CD4-positive, CD25-positive, alpha-beta regulatory T cell (primary cell): Measurements from ENCODE around the gene FAM156A. TPM values are rescaled to one million over a fixed set of nuclear protein-coding genes. Genes with fewer than 3 reads are reported as not detected.
"Not testable (repeated sequence)": the region's sequence is repeated elsewhere in the genome, so short reads cannot be mapped to it uniquely, and the experiment has no call there.

Source experiments
- ATAC-seq, 2 donors: fragments of 150-1000 bp; cut with Tn5 transposase; one replicate each; pipeline ENCODE4 v1.10.0; 2021; ENCODE audit warnings: low read depth in 2 of 2, moderate number of reproducible peaks in 2 of 2, moderate library complexity in 1 of 2
- DNase-seq, 3 donors: peaks; one replicate each; pipeline versions ENCODE4 v3.0.0 to v3.0.0-alpha.2; 2012 to 2022; ENCODE audit warnings: mixed read lengths in 1 of 3
- H3K27ac ChIP-seq: one replicate; pipeline ENCODE4 v1.7.0; 2013; ENCODE audit warnings: mild to moderate bottlenecking, low read length; ENCODE audit not compliant: insufficient read depth, poor library complexity, severe bottlenecking
- H3K27me3 ChIP-seq: one replicate; pipeline ENCODE4 v1.7.0; 2013; ENCODE audit warnings: low read length; ENCODE audit not compliant: control insufficient read depth, insufficient read depth
- H3K36me3 ChIP-seq: one replicate; pipeline ENCODE4 v1.7.0; 2013; ENCODE audit warnings: mild to moderate bottlenecking, low read length, moderate library complexity; ENCODE audit not compliant: control insufficient read depth, insufficient read depth
- H3K4me1 ChIP-seq: 2 replicates; pipeline ENCODE4 v1.7.0; 2013; ENCODE audit warnings: mild to moderate bottlenecking, low read length; ENCODE audit not compliant: insufficient read depth, control insufficient read depth, poor library complexity, severe bottlenecking
- H3K4me3 ChIP-seq: one replicate; pipeline ENCODE4 v1.7.0; 2013; ENCODE audit warnings: low read depth, mild to moderate bottlenecking, low read length, moderate library complexity
- H3K9me3 ChIP-seq, 2 experiments: 1 replicate in 1 of 2; 2 replicates in 1 of 2; pipeline ENCODE4 v1.7.0; 2013; ENCODE audit warnings: low read length in 2 of 2, mild to moderate bottlenecking in 1 of 2, moderate library complexity in 1 of 2; ENCODE audit not compliant: control insufficient read depth in 2 of 2
- H3K27ac Mint-ChIP-seq, 3 donors: one replicate each; pipeline ENCODE4 v1.8.0; 2020 to 2022; ENCODE audit warnings: mild to moderate bottlenecking in 3 of 3, mixed read lengths in 3 of 3, moderate library complexity in 2 of 3
- H3K27me3 Mint-ChIP-seq: one replicate; pipeline ENCODE4 v1.8.0; 2022; ENCODE audit warnings: mild to moderate bottlenecking, mixed read lengths
- H3K36me3 Mint-ChIP-seq: one replicate; pipeline ENCODE4 v1.8.0; 2020; ENCODE audit warnings: mixed read lengths
- H3K4me1 Mint-ChIP-seq, 4 donors: one replicate each; pipeline ENCODE4 v1.8.0; 2020 to 2022; ENCODE audit warnings: mixed read lengths in 4 of 4, mild to moderate bottlenecking in 1 of 4
- H3K4me3 Mint-ChIP-seq, 4 donors: one replicate each; pipeline ENCODE4 v1.8.0; 2020 to 2022; ENCODE audit warnings: mild to moderate bottlenecking in 4 of 4, mixed read lengths in 4 of 4, moderate library complexity in 3 of 4
- H3K9me3 Mint-ChIP-seq, 7 donors: one replicate each; pipeline ENCODE4 v1.8.0; 2020 to 2022; ENCODE audit warnings: mixed read lengths in 7 of 7, mild to moderate bottlenecking in 3 of 7, moderate library complexity in 2 of 7
- polyA plus RNA-seq, 4 donors: library from polyadenylated mRNA; unstranded; fragments of 300-500 nt; fragmentation: Illumina TruSeq; gene quantifications; one replicate each; pipeline ENCODE4 v1.2.3, GENCODE V29; 2021
- total RNA-seq: library from RNA; stranded (reverse); gene quantifications from one replicate; pipeline ENCODE4 v1.2.3, GENCODE V29; 2022

FAM156A gene, protein sequence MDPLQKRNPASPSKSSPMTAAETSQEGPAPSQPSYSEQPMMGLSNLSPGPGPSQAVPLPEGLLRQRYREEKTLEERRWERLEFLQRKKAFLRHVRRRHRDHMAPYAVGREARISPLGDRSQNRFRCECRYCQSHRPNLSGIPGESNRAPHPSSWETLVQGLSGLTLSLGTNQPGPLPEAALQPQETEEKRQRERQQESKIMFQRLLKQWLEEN
- total RNA-seq (20.0 TPM), polyA plus RNA-seq (1 to 10 TPM; 3.3 to 7.0 (median 3.6) TPM)

DNA sequence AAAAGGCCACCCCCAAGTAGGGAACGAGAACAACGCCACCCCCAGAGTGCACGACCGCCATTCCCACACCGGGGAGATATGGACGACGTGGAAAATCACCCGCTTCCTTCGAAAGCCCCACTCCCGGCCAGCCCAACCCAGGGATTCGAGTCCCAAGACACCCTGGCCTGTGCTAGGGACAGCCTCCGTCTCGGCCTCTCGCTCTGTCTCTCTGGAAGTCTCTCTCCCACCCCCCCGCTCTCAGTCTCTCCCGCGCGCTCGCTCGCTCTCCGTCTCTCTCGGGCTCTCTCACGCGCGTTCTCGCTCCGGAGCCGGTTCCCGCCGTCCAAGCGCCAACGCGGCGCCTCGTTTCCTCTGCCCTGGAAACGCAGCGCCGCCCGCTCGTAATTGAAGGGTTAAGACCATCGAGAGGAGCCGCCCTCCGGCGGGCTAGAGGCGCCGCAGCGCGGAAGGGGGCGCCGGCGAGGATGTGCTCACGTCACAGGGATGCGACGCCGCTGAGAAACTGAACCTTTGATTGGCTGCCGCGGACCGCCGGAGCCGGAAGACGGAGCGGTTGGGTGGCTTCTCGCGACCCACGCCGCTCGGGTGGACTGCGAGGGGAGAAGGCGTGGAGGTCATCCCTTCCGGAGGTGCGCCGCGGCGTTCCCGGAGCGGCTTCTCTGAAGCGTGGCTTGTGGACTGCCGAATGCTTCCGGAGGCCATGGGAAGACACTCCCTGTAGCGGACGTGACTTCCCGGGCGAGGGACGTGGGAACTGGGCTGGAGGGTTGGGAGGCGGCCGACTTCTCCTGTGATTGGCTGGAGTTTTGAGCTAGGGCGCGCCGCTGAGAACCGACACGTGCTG, at the start of gene FAM156A:
TSS of gene FAM156A (minus strand) at position 406 of the 847 bp plus-strand sequence. CDS start 9,930 bp downstream, outside the sequence.
- not testable (repeated sequence) for H3K36me3 ChIP-seq, H3K4me1 Mint-ChIP-seq, H3K27me3 ChIP-seq, DNase-seq, H3K9me3 Mint-ChIP-seq, H3K36me3 Mint-ChIP-seq, H3K4me1 ChIP-seq, H3K27ac ChIP-seq, H3K27ac Mint-ChIP-seq, H3K27me3 Mint-ChIP-seq, H3K4me3 ChIP-seq, H3K9me3 ChIP-seq, H3K4me3 Mint-ChIP-seq
- peak; percentile 88 for ATAC-seq

DNA sequence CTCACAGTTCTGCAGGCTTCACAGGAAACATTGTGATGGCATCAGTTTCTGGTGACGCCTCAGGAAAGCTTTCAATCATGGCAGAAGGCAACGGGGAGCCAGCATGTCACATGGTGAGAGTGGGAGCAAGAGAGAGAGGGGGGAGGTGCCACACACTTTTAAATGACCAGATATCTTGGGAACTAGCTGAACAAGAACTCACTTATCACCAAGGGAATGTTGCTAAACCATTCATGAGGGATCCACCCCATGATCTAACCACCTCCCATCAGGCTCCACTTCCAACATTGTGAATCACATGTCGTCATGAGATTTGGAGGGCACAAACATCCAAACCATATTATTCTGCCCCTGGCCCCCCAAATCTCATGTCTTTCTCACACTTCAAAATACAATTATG, 47.0 kb upstream of the FAM156A start:
- DNase-seq (no peak), ATAC-seq (no peak)
- Mint-ChIP-seq H3K9me3 (peaks cover 0 to 3% (median 0%) of the 10 kb centered on the region in 7 donors), H3K4me1 (peaks cover 0 to 5% (median 0%) of the 10 kb centered on the region in 4 donors), H3K4me3 (no peak overlapping the region), H3K36me3 (no peaks in the 10 kb centered on the region), H3K27ac (no peak overlapping the region), H3K27me3 (peaks cover 14% of the 10 kb centered on the region)
- no peaks in the 10 kb centered on the region for H3K4me1 ChIP-seq
- no peaks in the 10 kb centered on the region for H3K27me3 ChIP-seq
- no peaks in the 10 kb centered on the region for H3K36me3 ChIP-seq
- H3K4me3 ChIP-seq = no peak overlapping the region
- H3K27ac ChIP-seq = no peak overlapping the region
- H3K9me3 ChIP-seq = no peaks in the 10 kb centered on the region

DNA sequence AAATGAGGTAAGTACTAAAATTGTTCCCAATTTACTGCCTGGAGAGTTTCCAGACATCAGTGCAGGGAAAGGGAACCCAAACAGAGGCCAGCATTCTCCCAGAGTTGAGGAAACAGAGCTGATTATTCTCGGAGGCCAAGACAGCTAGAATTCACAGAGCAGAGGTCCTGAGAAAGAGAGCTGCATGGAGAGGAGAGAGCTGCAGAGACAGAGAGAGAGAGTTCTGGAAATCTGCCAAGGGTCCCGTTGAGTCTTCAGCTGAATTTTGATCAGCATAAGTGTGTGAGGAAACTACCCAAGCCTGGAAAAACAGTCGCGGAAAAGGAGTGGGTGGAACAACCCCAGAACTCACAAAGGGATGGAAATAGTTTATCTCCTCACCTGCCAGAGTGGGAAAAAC, 46.5 kb upstream of the FAM156A start:
- no peak for DNase-seq
- no peaks in the 10 kb centered on the region for H3K36me3 ChIP-seq
- H3K4me1 ChIP-seq = no peaks in the 10 kb centered on the region
- H3K27me3 Mint-ChIP-seq = peaks cover 14% of the 10 kb centered on the region
- peaks cover 0 to 5% (median 0%) of the 10 kb centered on the region in 4 donors for H3K4me1 Mint-ChIP-seq
- H3K4me3 ChIP-seq = no peak overlapping the region
- no peaks in the 10 kb centered on the region for H3K36me3 Mint-ChIP-seq
- H3K9me3 ChIP-seq = no peaks in the 10 kb centered on the region
- no peak overlapping the region for H3K27ac Mint-ChIP-seq
- ATAC-seq = no peak
- no peak overlapping the region for H3K4me3 Mint-ChIP-seq
- H3K27ac ChIP-seq = no peak overlapping the region
- H3K9me3 Mint-ChIP-seq = peaks cover 0 to 3% (median 0%) of the 10 kb centered on the region in 7 donors
- no peaks in the 10 kb centered on the region for H3K27me3 ChIP-seq

DNA sequence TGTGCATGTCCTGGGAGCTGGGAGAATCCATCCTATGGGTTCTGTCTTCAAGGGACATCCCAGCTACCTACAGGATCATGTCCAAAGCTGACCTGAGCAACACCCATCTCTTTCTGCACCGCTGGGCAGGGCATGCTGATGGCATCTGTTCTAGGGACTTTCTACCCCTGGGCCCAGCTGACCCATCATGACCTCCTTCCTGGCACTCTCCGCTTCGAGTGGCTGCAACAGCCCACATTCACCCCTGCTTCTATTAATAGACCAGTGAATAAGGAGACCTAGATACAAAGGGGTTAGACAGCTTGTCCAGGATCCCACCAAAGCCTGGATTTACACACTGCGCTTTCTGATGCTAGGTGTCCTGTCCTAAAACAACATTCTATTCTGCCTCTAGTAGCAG, 45.7 kb upstream of the FAM156A start:
- no peaks in the 10 kb centered on the region for H3K27me3 ChIP-seq
- Mint-ChIP-seq H3K36me3 (no peaks in the 10 kb centered on the region), H3K4me1 (peaks cover 0 to 5% (median 0%) of the 10 kb centered on the region in 4 donors), H3K27me3 (peaks cover 17% of the 10 kb centered on the region), H3K27ac (no peak overlapping the region), H3K9me3 (peaks cover 0 to 3% (median 0%) of the 10 kb centered on the region in 7 donors), H3K4me3 (no peak overlapping the region)
- no peaks in the 10 kb centered on the region for H3K9me3 ChIP-seq
- H3K4me3 ChIP-seq = no peak overlapping the region
- DNase-seq = no peak
- no peak overlapping the region for H3K27ac ChIP-seq
- H3K36me3 ChIP-seq = no peaks in the 10 kb centered on the region
- no peak for ATAC-seq
- H3K4me1 ChIP-seq = no peaks in the 10 kb centered on the region

DNA sequence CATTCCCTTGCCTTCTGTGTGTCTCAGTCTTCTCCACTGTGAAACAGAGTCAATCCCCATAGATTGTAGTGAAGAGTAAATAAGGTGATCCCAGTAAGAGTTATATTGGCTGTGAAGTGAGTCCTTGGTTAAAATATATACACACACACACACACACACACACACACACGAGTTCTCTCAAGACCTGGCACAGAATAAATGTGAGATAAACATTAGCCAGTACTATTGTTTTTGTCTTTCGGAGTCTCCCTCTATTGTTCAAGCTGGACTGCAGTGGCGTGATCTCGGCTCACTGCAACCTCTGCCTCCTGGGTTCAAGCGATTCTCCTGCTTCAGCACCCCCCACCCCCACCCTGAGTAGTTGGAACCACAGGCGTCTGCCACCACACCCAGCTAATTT, 44.8 kb upstream of the FAM156A start:
- H3K27me3 ChIP-seq = no peaks in the 10 kb centered on the region
- Mint-ChIP-seq H3K9me3 (peaks cover 0 to 3% (median 0%) of the 10 kb centered on the region in 7 donors), H3K27me3 (peaks cover 17% of the 10 kb centered on the region), H3K4me1 (peaks cover 0 to 5% (median 0%) of the 10 kb centered on the region in 4 donors), H3K27ac (no peak overlapping the region), H3K36me3 (no peaks in the 10 kb centered on the region), H3K4me3 (no peak overlapping the region)
- no peaks in the 10 kb centered on the region for H3K9me3 ChIP-seq
- DNase-seq = no peak
- no peak for ATAC-seq
- no peak overlapping the region for H3K4me3 ChIP-seq
- no peaks in the 10 kb centered on the region for H3K36me3 ChIP-seq
- no peaks in the 10 kb centered on the region for H3K4me1 ChIP-seq
- H3K27ac ChIP-seq = no peak overlapping the region

DNA sequence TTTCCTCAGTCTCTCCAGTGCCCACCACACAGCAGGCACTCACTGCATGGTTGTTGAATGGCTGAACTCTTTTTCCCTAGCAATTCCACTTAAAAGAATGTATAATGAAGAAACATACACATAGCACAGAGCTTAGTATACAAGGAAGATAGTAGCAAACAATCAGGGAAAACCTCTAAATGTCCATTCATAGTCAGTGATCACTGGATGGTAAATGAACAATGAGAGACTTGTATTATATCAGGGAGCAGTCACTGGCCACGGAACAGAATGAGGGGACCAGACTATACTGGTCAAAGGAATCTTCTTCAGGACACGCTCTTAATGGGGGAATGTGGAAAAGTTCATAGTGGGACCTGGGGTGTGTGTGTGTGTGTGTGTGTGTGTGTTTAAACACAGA, 43.6 kb upstream of the FAM156A start:
- no peak for ATAC-seq
- H3K9me3 Mint-ChIP-seq = no peaks in the 10 kb centered on the region

DNA sequence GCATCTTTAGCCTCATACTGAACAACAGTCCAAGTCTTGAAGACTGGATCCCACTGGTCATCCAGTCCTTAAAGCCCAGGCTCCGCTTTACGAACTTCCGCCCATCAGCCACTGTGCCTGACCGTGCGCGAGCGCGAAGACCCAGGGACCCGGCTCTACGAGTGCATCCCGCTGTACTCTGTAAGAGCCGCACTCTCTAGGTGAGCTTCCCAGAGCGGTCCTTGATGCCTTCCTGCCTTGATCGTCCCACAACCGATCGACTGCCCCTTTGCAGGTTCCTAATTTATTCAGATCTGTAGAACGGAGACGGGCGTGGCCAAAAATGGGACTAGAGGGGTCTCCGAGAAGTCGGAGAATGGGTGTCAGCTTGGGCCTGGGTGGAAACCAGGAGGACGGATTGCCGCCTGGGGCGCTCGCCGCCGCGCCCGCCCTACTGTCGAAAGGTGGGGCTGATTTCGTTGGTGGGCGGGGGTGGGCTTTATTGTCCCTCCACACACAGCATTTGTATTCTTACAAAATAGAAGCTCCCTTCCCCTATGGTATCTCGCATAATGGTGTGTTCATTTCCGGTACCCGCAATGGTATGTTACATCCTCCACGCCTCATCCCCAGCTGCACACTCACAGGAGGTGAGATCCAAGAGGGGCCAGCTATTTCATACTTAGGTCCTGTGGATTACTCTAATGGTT, 42.3 kb upstream of the FAM156A start:
- Mint-ChIP-seq H3K4me1 (peaks cover 0 to 10% (median 4%) of the 10 kb centered on the region in 4 donors), H3K27ac (no peak overlapping the region), H3K36me3 (no peaks in the 10 kb centered on the region), H3K27me3 (peaks cover 17% of the 10 kb centered on the region), H3K4me3 (peak overlapping the region in 2 of 4 donors; percentile 50 to 57), H3K9me3 (no peaks in the 10 kb centered on the region)
- ATAC-seq (no peak), DNase-seq (peak in 1 of 3 donors; percentile 24)
- H3K27ac ChIP-seq = no peak overlapping the region
- no peaks in the 10 kb centered on the region for H3K36me3 ChIP-seq
- H3K27me3 ChIP-seq = no peaks in the 10 kb centered on the region
- H3K4me1 ChIP-seq = no peaks in the 10 kb centered on the region
- H3K9me3 ChIP-seq = no peaks in the 10 kb centered on the region
- H3K4me3 ChIP-seq = no peak overlapping the region

More for the DNA sequence above, 43.6 kb upstream of the FAM156A start:
- no peak for DNase-seq
- Histone ChIP-seq H3K4me1 (no peaks in the 10 kb centered on the region), H3K9me3 (no peaks in the 10 kb centered on the region), H3K36me3 (no peaks in the 10 kb centered on the region), H3K27me3 (no peaks in the 10 kb centered on the region), H3K27ac (no peak overlapping the region), H3K4me3 (no peak overlapping the region)
- Mint-ChIP-seq H3K27me3 (peaks cover 17% of the 10 kb centered on the region), H3K4me3 (no peak overlapping the region), H3K27ac (no peak overlapping the region), H3K4me1 (peaks cover 0 to 5% (median 0%) of the 10 kb centered on the region in 4 donors), H3K36me3 (no peaks in the 10 kb centered on the region)
